K562 (cell line): ENCODE results near the gene MEGF9. TPM values are rescaled to one million over a fixed set of nuclear protein-coding genes. Genes with fewer than 3 reads are reported as not detected.

ENCODE experiments used
- ATAC-seq: fragments of 200-7000 bp; cut with Tn5 transposase; 3 replicates; pipeline ENCODE4 v1.9.1; 2020; ENCODE audit warnings: moderate library complexity
- BruUV-seq: library from RNA; stranded (reverse); fragments of 400-500 nt; replicated peaks from 2 replicates; lab custom pipeline; 2021; lab: Mats Ljungman, UMichigan
- CTCF ChIA-PET: fragments of 300-600 bp; formaldehyde crosslinking; extraction: SDS; loops from one replicate; lab custom pipeline; 2021; ENCODE audit warnings: low intra/inter-chr PET ratio; lab: Yijun Ruan, JAX
- POLR2A ChIA-PET: fragments of 300-600, 350-650 bp; sonication (Branson Sonifier 250); formaldehyde crosslinking; extraction: SDS; loops from one replicate; lab custom pipeline; 2021; ENCODE audit warnings: antibody characterized with exemption, inconsistent platforms; lab: Yijun Ruan, JAX
- DNase-seq, 4 experiments: peaks; one replicate each; pipeline versions ENCODE4 v3.0.0 to v3.0.0-alpha.2; 2011 to 2018; ENCODE audit warnings: low spot score in 3 of 4, mixed read lengths in 3 of 4; ENCODE audit errors: extremely low read depth in 1 of 4
- FAIRE-seq: peaks from 2 replicates; lab custom pipeline; 2011; peaks lifted over from hg19 to GRCh38; lab: Jason Lieb, UNC
- H2AFZ ChIP-seq: 2 replicates; pipeline ENCODE4 v1.6.0; 2011; ENCODE audit warnings: low read depth, low read length, control low read depth, inconsistent platforms
- H3K27ac ChIP-seq: fragments of 200-600 bp; 3 replicates; pipeline ENCODE4 v1.8.0; 2011; ENCODE audit warnings: low read depth, mild to moderate bottlenecking, control low read depth, inconsistent platforms, low read length, moderate library complexity, mixed read lengths; ENCODE audit errors: extremely low read depth
- H3K27me3 ChIP-seq, 2 experiments: fragments of 300-600 bp in 1 of 2; 2 replicates in 1 of 2; 3 replicates in 1 of 2; pipeline versions ENCODE4 v1.6.0 to v1.8.0; 2011; ENCODE audit warnings: inconsistent platforms in 2 of 2, low read length in 2 of 2, mild to moderate bottlenecking in 1 of 2, mixed read lengths in 1 of 2, moderate library complexity in 1 of 2; ENCODE audit not compliant: control insufficient read depth in 2 of 2, insufficient read depth in 2 of 2
- H3K36me3 ChIP-seq: fragments of 300-600 bp; 3 replicates; pipeline ENCODE4 v1.8.0; 2011; ENCODE audit warnings: mild to moderate bottlenecking, low read length, inconsistent platforms; ENCODE audit not compliant: control insufficient read depth, insufficient read depth
- H3K4me1 ChIP-seq, 2 experiments: fragments of 200-600 bp in 1 of 2; replicated peaks in 1 of 2; 2 replicates in 1 of 2; 3 replicates in 1 of 2; pipeline versions ENCODE4 v1.5.1 to v1.8.0; 2011; ENCODE audit warnings: inconsistent platforms in 2 of 2, low read length in 2 of 2, mild to moderate bottlenecking in 1 of 2, mixed read lengths in 1 of 2, moderate library complexity in 1 of 2; ENCODE audit not compliant: control insufficient read depth in 2 of 2, insufficient read depth in 2 of 2
- H3K4me2 ChIP-seq: 2 replicates; pipeline ENCODE4 v1.6.1; 2011; ENCODE audit warnings: low read length, control low read depth, inconsistent platforms, mixed read lengths; ENCODE audit not compliant: insufficient read depth
- H3K4me3 ChIP-seq: fragments of 200-600 bp; sonication (generic), shearing (Covaris generic); 2 replicates; pipeline ENCODE4 v1.5.1; 2016; ENCODE audit warnings: control low read depth, inconsistent platforms
- H3K79me2 ChIP-seq: fragments of 200-600 bp; 3 replicates; pipeline ENCODE4 v1.8.0; 2011; ENCODE audit warnings: low read length, inconsistent platforms; ENCODE audit not compliant: control insufficient read depth, insufficient read depth
- H3K9ac ChIP-seq, 2 experiments: 2 replicates each; pipeline versions ENCODE4 v1.6.0 to v1.6.1; 2011; ENCODE audit warnings: low read depth in 2 of 2, low read length in 2 of 2, control low read depth in 1 of 2, inconsistent platforms in 1 of 2, mild to moderate bottlenecking in 1 of 2, mixed read lengths in 1 of 2; ENCODE audit not compliant: insufficient read depth in 1 of 2
- H3K9me1 ChIP-seq: one replicate; pipeline ENCODE4 v1.6.0; 2011; ENCODE audit warnings: inconsistent platforms, mild to moderate bottlenecking, low read length, moderate library complexity; ENCODE audit not compliant: control insufficient read depth, insufficient read depth
- H3K9me3 ChIP-seq: replicated peaks from 2 replicates; pipeline ENCODE4 v1.5.1; 2011; ENCODE audit warnings: low read depth, low read length, inconsistent platforms; ENCODE audit not compliant: control insufficient read depth, insufficient read depth
- H4K20me1 ChIP-seq: replicated peaks from 2 replicates; pipeline ENCODE4 v1.6.1; 2011; ENCODE audit warnings: low read length, inconsistent platforms, mixed read lengths; ENCODE audit not compliant: control insufficient read depth, insufficient read depth
- DNMT1 ChIP-seq: fragments of 450-650 bp; IDR thresholded peaks from 2 replicates; pipeline ENCODE4 v1.6.1; 2016; ENCODE audit warnings: antibody characterized with exemption, mild to moderate bottlenecking
- E2F6 ChIP-seq, 2 experiments: IDR thresholded peaks; 2 replicates each; pipeline ENCODE4 v1.6.1; 2011; ENCODE audit warnings: borderline replicate concordance in 1 of 2, control low read depth in 1 of 2, low read depth in 1 of 2, low read length in 1 of 2, mild to moderate bottlenecking in 1 of 2, mixed read lengths in 1 of 2, moderate library complexity in 1 of 2; ENCODE audit not compliant: insufficient read depth in 1 of 2, insufficient read length in 1 of 2, poor library complexity in 1 of 2, severe bottlenecking in 1 of 2; ENCODE audit errors: extremely low read depth in 1 of 2
- ELK3 ChIP-seq: fragments of 450-650 bp; formaldehyde crosslinking; IDR thresholded peaks from 2 replicates; pipeline ENCODE4 v1.4.0; 2020; ENCODE audit warnings: mild to moderate bottlenecking
- GATAD2B ChIP-seq: fragments of 450-650 bp; IDR thresholded peaks from 2 replicates; pipeline ENCODE4 v1.6.1; 2017; ENCODE audit warnings: mild to moderate bottlenecking, borderline replicate concordance
- HBP1 ChIP-seq: fragments of 450-650 bp; formaldehyde crosslinking; IDR thresholded peaks from 2 replicates; pipeline ENCODE4 v1.4.0; 2022; ENCODE audit warnings: missing genetic modification characterization
- HDAC1 ChIP-seq, 2 experiments: fragments of 450-650 bp; IDR thresholded peaks; 2 replicates each; pipeline ENCODE4 v1.6.1; 2016 to 2017; ENCODE audit warnings: inconsistent platforms in 1 of 2, mild to moderate bottlenecking in 1 of 2, moderate library complexity in 1 of 2
- HES1 ChIP-seq: fragments of 450-650 bp; IDR thresholded peaks from 2 replicates; pipeline ENCODE4 v1.6.1; 2016; ENCODE audit warnings: low read depth, mild to moderate bottlenecking, moderate library complexity
- MAFG ChIP-seq: fragments of 450-650 bp; conservative IDR thresholded peaks from 2 replicates; pipeline ENCODE4 v1.6.1; 2016; ENCODE audit warnings: missing genetic modification characterization, missing compliant biosample characterization
- MAFK ChIP-seq: IDR thresholded peaks from 2 replicates; pipeline ENCODE4 v1.6.1; 2011; ENCODE audit warnings: low read length, improper control_type of control experiment
- MBD1 ChIP-seq: fragments of 250-450 bp; sonication (Bioruptor Pico); IDR thresholded peaks from 2 replicates; pipeline ENCODE4 v1.8.0; 2022; ENCODE audit warnings: inconsistent platforms
- SAFB ChIP-seq: fragments of 200-400 bp; formaldehyde crosslinking; IDR thresholded peaks from 2 replicates; pipeline ENCODE4 v1.6.1; 2017; ENCODE audit warnings: low read depth, low read length, borderline replicate concordance
- U2AF2 ChIP-seq: fragments of 200-400 bp; formaldehyde crosslinking; optimal IDR thresholded peaks from 2 replicates; pipeline ENCODE3; 2017; ENCODE audit warnings: low read depth, mild to moderate bottlenecking, low read length
- ZNF121 ChIP-seq: sonication (generic); formaldehyde crosslinking; conservative IDR thresholded peaks from 2 replicates; pipeline ENCODE4 v1.8.0; 2022; ENCODE audit warnings: missing genetic modification reagents
- ZNF316 ChIP-seq: fragments of 450-650 bp; IDR thresholded peaks from 2 replicates; pipeline ENCODE4 v1.6.1; 2016
- WGBS: fragments of 100-300 bp; shearing (Covaris generic); methylation state at CpG from one replicate; pipeline ENCODE4 v1.1.6; 2016; ENCODE audit warnings: low coverage, mixed read lengths; ENCODE audit not compliant: insufficient coverage; ENCODE audit errors: missing lambda C conversion rate; 5-methylcytosine and 5-hydroxymethylcytosine counted together
- in situ Hi-C: fragments of 300-500 bp; cut with MboI; formaldehyde crosslinking; loops from 4 replicates; pipeline ENCODE4 v1.15.0; 2018; ENCODE audit warnings: inconsistent platforms, mixed read lengths
- intact Hi-C: fragments of 100-400 bp; cut with micrococcal nuclease; formaldehyde crosslinking; loops from 2 replicates; pipeline ENCODE4 v1.14.2; 2022
- polyA plus RNA-seq, 8 experiments: library from polyadenylated mRNA; depleted of rRNA in 4 of 8; stranded (reverse) in 5 of 8; unstranded in 3 of 8; fragments of >200 nt; fragmentation: Nextera tagmentation in 2 of 8; fragmentation: Illumina TruSeq in 1 of 8; extraction: Ambion mirVana in 2 of 8; extraction: Trizol in 1 of 8; gene quantifications; 2 replicates each; pipeline versions ENCODE4 v1.2.1 to v1.2.3, GENCODE V29; 2011 to 2014; ENCODE audit warnings: inconsistent platforms in 1 of 8, missing spikeins in 1 of 8
- total RNA-seq, 7 experiments: library from RNA; depleted of rRNA in 6 of 7; stranded (reverse); fragments of >200 nt in 6 of 7; fragmentation: Illumina TruSeq in 2 of 7; extraction: Trizol in 2 of 7; gene quantifications; 2 replicates each; pipeline versions ENCODE4 v1.2.1 to v1.2.3, GENCODE V29; 2011 to 2021; ENCODE audit warnings: low replicate concordance in 1 of 7

Gene MEGF9
- total and polyA plus RNA-seq, 9 of the 15 experiments (the other 6 are each of a cell fraction or from before 2014, with no cell fraction given): 2.1 to 6.2 (median 3.8) TPM

GRCh38 chr9:120636194-120636957, 77.9 kb downstream of the MEGF9 start (continued):
- TF ChIP-seq HES1 (no peak), U2AF2 (no peak), HDAC1 (IDR thresholded peaks at IDR 0.05) (no peak)

GRCh38 chr9:120635011-120635410, 79.3 kb downstream of the MEGF9 start:
- no peaks in the 10 kb centered on the region for H4K20me1 ChIP-seq
- no peaks in the 10 kb centered on the region for H3K79me2 ChIP-seq
- in situ Hi-C loops: no loop called here
- intact Hi-C loops: no loop called here
- H3K27ac ChIP-seq: no peak overlapping the region
- no peaks in the 10 kb centered on the region for H3K9me3 ChIP-seq
- no peaks in the 10 kb centered on the region for H3K27me3 ChIP-seq
- ATAC-seq (no peak), FAIRE-seq (no peak), DNase-seq (no peak)
- no peak overlapping the region for H3K4me2 ChIP-seq
- CTCF ChIA-PET: no interaction called here
- no peak overlapping the region for H3K9ac ChIP-seq
- no peaks in the 10 kb centered on the region; a peak in 1 of 5 replicates for H3K4me1 ChIP-seq
- TF ChIP-seq MAFK (no peak), ZNF316 (peak; percentile 46), ZNF121 (CRISPR knock-in tag) (no peak), E2F6 (IDR thresholded peaks at IDR 0.05; ENCODE audit: borderline replicate concordance in 1 of 2, extremely low read depth in 1 of 2, insufficient read depth in 1 of 2, insufficient read length in 1 of 2, low read depth in 1 of 2, low read length in 1 of 2, poor library complexity in 1 of 2, severe bottlenecking in 1 of 2) (no peak), HBP1 (CRISPR knock-in tag) (no peak), ELK3 (no peak), DNMT1 (no peak), HDAC1 (IDR thresholded peaks at IDR 0.05) (no peak), MBD1 (CRISPR knock-in tag) (no peak), MAFG (tag) (0 out of 2 replicates have a peak, but pooled peaks have one; percentile 52), SAFB (no peak), GATAD2B (no peak)
- POLR2A ChIA-PET: no interaction called here
- 86% methylated on average over 1 of the region's 1 CpG for WGBS
- no peak overlapping the region for H2AFZ ChIP-seq
- H3K36me3 ChIP-seq: no peaks in the 10 kb centered on the region
- H3K4me3 ChIP-seq: no peak overlapping the region
- no TSS peak for BruUV-seq
- no peaks in the 10 kb centered on the region for H3K9me1 ChIP-seq
